HG02588 (cell line): ENCODE results near the gene C13orf46.

Experiments used
- ATAC-seq: cut with Tn5 transposase; IDR thresholded peaks from one replicate; pipeline ENCODE4 v1.9.1; 2021; ENCODE audit warnings: mild to moderate bottlenecking, moderate library complexity; ENCODE audit not compliant: unreplicated experiment

The C13orf46 gene

DNA sequence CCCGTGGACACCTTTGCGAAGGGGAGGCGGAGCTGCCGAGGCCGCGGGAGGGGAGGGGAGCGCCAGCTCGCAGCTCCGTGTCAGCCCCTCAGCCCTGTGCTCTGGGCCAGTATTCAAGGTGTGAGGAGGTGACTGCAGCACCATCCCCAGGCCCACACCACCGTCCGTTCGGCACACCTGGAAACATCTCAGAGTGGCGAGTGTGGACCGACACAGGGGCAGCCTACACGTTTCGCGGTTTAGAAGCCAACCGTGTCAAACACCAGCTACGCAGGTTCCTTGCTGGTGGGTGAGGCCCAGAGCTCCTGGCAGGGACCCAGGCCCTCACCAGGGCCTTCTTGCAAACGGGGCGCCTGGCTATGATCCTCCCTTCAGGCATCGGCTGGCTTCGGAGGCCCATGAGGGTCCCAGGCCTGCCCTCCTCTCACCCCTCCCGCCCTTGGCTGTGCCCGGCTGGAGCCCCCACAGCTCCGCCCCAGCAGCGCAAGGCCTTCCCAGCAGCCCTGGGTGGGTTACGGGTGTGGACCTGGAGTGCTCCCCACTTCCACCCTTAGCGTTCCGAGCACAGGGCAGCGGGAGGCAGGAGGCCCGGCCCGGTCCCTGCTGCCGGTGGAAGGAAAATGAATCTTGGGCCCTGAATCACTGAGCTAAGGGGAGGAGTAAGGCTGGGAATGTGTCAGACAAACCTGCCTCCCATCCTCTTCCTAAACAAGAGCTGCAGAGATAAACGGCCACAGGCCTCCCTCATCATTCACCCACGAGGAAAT lies 1.2 kb downstream of the C13orf46 start:
- ATAC-seq: no peak

DNA sequence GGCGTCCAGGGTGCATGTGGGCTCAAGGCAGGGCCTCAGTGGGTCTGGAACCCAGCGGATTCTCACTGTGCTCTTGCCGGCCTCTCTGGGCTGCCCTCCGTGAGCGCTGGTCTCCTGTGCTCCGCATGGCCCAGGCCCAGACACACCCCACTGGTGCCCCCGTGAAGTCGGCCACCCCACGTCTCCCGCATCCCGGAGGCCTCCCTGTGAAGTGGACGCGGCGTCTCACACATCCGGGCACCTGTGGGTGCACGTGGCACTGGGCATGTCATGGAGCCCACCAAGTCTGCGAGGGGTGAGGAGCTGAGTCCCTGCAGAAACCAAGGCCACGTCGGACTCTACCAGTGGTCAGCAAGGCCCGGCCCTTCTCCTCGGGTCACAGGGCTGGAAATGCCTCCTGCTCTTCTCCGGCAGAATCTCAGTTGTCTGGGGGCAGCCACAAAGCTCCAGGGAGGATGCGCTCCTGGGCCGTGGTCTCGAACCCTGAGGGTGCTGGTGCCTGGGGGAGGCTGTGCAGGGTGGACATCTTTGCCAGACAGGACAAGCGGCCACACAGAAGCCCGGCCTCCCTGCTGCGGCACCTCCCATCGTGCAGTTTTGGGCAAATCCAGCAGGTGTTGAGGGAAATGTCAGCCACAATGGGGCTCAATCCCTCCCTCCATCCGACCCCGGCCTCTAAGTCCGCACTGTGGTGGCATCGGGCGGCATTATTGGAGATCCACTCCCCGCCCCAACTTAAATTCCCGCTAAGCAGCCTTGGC lies 2.2 kb downstream of the C13orf46 start:
- ATAC-seq: no peak

DNA sequence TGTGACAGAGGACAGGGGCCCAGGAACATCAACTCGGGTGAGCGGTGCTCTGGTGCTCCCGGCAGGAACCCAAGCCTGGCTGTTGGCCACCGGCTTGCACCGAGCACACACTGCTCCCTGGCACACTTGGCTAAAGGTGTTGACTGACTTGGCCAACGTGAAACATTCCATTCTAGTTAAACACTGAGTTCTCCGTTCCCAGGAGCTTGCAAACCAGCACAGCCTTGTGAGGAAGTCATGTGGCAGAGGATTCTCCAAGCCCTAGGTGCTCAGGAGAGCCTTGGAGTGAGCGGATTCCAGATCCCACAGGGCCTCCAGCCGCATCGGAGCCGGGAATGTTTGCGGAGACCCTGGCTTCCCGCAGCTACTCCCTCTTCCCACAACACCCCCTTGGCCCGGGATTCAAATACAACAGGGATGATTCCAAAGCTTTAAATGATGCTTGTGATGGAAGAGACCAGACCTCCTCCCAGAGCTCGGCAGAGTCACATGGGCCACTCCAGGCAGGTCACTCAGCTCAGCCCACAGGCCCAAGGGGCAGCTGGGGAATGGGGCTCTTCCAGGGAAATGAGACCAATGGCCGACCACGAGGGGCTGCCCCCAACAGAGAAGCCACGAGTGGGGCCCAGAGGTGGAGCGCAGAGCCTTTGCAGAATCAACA lies 2.9 kb downstream of the C13orf46 start:
- no peak for ATAC-seq

DNA sequence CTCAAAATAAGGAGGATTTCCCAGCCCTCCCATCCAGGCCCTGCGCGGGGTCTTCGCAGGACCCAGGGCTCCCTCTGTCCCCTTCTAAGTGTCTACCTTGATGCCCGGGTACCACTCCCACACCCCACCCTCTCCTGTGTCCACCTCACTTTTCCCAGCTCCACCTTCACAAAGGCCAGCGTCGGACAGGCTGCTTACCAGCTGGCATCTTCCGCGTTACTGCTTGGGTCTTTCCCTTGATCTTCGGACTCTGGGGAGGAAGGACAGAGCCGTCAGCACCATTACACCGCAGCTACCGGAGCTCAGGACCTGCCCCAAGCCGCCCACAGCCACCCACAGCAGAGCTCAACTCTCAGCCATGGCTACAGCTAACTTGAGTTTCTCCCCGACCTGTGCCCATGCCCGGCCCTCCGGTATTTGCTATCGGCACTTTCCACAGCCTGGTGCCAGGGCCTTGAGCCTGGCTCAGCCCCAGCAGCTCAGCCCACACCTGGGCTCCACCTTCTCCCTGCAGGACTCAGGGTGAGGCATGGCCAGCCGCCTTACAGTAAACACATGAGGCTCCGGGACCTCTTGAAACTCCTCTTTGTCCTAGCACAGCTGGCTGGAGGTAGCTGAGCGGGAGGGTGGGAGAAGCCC lies 3.8 kb downstream of the C13orf46 start:
- no peak for ATAC-seq

DNA sequence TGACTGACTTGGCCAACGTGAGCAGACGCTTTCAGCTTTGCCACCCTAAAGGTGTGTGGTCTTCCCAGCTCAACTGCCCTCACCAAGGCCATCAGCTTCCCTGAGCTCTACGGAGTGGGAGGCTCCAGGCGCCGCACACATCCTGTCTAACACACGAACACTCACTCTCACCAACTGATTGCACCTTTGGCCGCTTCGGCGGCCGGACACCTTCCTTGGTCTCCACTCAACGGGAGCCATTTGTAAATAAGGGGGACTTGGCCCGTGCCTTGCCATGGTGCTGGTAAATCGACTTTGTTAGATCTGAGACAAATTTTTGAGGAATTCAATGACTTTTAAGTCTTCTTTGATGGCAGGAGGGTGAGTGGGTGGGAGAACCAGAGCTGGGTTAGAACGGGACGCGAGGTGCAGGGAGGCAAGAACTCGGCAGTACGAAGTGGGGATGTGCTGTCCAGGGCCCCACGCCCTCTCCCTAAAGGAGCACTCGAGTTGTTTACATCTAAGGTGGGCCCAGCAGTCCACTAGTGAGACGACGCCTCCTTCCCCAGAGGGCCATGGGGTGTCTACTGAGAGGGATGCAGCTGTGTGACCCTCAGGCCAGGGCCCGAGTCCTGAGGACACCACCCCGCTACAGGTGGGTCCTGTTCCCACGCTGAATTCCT lies 4.4 kb downstream of the C13orf46 start:
- no peak for ATAC-seq

DNA sequence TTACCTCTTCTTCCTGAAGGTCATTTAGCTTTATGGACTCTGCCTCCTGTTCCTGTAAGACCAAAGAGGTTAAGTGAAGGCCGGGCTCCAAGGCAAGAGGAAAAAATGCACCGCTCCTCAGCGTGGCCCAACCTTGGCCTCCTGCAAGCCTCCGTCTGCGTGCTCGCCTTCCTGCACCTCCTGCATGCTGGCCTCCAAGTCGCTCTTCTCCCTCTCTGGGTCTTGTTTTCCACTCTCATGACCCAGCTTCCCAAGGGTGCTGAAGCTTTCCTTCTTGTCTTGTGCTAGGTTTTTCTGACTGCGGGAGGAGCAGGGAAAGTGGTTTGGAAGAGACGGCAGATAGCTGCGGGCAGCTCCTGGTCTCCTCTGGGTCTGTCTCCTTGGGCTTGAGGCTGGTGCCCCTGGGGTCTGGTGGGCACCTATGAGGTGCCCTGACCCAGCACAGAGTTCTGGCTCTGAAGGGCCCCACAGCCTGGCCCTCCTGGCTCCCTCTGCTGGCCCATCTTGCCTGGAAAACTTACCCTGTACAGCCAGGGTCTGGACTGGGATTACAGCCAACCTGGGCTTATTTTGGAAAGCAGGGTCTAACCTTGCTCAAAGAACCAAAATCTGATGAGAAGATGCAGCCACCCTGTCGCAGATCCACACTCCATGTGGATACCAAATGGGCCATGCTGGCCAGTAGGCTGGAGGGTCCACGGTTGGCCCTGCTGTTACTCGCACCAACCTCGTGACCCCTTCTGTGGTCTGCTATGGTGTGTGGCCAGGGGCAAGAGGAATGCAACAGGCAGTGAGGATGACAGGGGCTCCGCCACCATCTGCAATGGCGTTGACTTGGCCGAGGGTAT lies 5.2 kb downstream of the C13orf46 start:
- no peak for ATAC-seq

DNA sequence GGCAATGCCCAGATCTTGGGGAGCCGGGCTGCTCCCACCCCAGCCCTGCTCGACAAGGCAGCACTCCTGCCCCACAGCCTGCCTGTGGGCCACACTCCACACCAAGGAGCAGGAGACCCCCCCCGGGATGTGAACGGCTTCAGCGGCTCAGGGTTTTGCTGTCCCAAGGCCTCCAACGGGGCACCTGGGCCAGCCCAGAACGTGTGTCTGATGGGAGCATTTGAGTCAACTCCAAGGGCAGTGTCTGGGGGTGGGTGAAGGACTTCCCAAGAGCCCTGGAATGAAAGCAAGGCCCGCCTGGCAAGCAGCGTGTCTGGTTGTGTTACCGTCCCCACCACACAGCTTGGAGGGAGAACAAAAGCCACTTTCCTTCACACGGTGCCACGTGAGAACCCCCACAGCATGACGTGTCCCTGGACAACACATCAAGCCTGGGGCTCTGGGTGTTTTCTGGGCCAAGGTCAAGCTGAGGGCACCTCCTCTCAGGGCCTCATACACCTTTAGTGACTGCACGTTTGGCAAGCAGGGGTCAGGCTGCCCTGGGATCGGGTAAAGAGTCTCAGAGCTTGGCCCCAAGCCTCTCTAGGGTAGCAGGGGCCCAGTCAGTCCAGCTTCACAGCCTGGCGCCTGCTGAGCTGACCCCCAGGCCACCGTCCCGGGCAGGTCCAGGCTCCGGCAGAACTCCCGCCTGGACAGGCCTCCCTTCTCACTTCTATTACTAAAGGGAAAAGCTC lies 6.0 kb downstream of the C13orf46 start:
- ATAC-seq: no peak

DNA sequence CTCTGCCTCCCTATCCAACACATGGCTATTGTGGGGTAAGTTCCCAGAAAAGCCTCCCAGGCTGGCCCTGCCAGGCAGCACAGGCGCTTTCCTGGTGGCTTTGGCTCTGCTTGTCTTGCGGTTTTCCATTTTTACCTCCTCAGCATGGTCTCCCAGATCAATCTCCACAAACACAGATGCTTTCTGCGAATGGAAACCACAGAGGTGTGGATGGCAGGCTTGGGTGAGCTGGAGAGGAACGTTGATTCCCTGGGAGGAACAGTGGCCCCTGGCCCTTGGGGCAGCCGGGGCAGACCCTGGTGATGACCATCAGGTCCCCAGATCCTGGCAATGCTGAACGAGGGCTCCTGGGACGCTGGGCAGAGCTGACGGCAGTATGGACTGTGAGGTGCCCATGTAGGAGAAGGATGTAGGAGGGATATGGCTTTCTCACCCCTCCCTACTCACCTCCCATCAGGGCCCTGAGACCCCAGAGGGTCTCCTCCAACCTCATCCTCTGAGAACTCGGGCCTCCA lies 6.6 kb downstream of the C13orf46 start:
- ATAC-seq: no peak

DNA sequence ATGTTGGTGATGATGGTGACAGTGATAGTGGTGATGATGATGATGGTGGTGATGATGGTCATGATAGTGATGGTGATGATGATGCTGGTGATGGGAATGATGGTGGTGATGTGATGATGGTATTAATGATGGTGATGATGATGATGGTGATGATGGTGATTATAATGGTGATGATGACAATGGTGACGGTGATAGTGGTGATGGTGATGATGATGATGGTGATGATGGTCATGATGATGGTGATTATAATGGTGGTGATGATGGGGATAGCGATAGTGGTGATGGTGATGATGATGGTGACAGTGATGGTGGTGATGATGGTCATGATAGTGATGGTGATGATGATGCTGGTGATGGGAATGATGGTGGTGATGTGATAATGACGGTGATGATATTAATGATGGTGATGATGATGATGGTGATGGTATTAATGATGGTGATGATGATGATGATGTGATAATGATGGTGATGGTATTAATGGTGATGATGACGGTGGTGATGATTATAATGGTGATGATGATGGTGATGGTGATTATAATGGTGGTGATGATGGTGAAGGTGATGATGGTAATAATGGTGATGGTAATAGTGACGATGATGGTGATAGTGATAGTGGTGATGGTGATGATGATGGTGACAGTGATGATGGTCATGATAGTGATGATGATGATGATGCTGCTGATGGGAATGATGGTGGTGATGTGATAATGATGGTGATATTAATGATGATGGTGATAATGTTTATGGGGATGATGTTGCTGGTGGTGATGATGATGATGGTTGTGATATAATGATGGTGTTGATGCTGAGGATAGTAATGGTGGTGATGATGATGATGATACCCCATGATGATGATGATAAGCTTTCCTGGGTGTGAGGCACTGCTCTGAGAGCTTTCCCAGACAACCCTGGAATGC lies 7.7 kb downstream of the C13orf46 start:
- no peak for ATAC-seq

DNA sequence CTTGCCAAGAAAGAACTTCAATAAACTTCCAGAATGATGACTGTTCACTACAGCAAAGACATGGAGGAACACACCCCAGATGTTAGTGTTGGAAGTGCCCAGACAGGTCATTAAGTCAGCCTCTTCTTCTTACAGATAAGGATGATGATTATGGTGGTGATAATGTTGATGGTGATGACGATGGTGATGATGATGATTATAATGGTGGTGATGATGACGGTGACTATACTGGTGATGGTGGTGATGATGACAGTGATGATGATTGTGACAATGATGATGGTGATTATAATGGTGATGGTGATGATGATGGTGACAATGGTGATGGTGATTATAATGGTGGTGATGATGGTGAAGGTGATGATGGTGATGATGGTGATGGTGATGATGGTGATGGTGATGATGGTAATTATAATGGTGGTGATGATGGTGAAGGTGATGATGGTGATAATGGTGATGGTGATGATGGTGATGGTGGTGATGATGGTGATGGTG lies 8.4 kb downstream of the C13orf46 start:
- no peak for ATAC-seq

DNA sequence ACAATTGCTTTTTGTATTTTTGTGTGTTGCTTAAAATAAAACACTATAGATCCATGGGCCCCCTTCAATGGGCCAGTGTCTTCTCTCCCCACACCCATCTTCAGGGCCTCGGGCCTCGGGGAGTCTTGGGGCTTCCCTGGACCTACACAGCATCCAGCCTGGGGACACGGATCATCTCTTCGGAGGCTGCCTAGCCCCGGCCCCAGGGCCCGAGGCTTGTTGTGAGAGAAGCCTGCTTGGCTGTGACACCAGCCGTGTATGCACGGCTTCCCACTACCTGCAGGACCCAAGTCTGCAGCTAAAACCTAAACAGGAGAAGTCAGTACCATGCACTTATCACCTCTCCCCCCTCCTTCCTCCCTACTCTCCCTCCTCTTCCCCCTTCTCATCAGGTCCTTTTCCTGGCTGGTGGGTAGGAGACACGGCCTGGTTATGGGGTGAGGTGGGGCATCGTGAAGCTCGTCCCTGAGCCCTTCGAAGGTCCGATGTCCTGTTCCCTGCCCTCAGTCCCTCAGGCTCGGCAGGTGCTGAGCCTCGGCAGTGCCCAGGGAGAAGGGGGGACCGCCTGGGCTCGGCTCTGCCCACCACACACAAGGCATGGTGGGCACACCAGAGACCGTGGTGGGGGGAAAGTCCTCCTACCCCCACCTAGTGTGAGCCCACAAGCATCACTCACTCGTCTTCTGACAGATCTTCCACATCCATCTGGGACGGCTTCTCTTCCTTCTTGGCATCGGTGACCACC lies 9.5 kb downstream of the C13orf46 start:
- no peak for ATAC-seq

DNA sequence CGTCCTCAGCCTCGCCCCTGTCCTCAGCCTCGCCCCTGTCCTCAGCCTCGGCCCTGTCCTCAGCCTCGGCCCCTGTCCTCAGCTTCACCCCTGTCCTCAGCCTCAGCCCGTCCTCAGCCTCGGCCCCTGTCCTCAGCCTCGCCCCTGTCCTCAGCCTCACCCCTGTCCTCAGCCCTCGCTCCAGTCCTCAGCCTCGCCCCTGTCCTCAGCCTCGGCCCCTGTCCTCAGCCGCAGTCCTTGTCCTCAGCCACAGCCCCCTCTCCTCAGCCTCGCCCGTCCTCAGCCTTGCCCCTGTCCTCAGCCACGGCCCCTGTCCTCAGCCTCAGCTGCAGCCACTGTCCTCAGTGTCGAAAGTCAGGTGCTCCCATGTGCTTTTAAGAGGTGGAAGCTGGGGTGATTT lies 10.5 kb downstream of the C13orf46 start:
- ATAC-seq: no peak

DNA sequence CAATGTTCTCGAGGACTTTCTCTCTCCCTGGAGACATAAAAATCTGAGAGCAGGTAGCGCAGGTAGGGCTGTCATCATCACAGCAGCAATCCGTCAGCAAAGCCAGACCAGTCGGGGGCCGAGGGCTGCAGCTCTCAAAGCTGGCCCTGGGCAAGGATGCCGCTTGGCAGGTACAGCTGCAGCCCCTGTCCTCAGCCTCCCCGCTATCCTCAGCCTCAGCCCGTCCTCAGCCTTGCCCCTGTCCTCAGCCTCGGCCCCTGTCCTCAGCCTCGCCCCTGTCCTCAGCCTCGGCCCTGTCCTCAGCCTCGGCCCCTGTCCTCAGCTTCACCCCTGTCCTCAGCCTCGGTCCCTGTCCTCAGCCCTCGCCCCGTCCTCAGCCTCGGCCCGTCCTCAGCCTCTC lies 10.9 kb downstream of the C13orf46 start:
- no peak for ATAC-seq

DNA sequence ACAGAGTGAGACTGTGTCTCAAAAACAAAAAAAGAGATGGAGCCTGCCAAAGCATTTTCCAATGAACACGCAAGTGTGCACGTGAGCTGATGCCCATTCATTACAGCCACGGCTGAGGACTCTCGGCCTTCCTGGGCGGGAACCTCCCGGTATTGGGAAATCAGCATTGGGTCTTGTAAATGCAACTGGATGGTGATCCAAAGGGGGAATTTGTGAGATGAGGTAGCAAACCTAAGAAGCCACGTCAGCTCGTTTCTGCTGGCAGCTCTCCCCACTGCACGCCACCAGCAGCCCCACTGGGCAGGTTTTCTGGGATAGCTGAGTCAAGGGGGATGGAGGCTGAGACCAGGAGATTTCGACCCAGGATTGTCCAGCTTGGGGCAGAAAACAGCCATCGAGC lies 11.5 kb downstream of the C13orf46 start:
- no peak for ATAC-seq

DNA sequence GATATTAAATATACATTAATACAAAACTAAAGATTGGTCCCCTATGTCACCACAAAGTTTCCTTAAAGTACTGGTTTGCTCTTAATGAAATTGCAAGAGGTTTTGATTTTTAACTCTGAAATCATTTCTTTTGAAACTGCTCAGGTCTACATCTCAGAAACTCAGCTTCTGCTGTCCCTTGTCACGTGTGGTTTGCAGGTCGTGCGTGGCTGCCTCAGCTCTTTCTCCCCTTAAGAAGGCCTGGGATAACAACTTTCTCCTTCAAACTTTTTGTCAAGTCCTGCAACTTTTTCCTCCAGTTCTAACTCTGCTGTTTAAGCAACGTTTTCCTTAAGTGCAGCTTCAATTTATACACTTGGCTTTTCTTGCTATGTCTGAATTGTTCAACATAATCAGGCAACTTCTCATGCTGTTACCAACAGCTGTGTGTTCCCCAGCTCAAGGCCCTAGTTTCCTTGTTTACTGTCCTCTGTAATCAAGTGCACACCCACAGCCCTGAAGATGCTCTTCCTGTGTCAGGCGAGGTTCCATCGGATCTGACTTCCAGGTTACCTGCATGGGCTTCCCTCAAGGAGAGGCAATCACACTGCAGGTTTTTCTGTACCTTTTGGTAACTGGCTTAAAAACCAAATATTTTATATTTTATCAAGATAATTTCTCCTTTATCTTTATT lies 13.5 kb downstream of the C13orf46 start:
- ATAC-seq: no peak

DNA sequence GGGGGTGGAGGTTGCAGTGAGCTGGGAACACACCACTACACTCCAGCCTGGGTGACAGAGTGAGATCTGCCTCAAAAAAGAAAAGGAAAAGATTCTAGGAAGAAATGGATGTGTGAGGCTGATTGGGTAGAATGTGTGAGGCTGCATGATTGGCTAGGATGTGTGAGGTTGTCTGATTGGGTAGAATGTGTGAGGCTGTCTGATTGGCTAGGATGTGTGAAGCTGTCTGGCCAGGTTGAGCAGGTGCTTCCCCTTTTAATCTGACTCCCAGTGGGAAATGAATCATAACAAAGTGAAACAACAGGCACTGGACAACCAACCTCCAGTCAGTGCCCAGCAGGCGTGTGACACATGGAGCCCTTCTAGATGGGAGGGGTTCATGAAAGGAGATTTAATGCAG lies 14.7 kb downstream of the C13orf46 start:
- no peak for ATAC-seq

DNA sequence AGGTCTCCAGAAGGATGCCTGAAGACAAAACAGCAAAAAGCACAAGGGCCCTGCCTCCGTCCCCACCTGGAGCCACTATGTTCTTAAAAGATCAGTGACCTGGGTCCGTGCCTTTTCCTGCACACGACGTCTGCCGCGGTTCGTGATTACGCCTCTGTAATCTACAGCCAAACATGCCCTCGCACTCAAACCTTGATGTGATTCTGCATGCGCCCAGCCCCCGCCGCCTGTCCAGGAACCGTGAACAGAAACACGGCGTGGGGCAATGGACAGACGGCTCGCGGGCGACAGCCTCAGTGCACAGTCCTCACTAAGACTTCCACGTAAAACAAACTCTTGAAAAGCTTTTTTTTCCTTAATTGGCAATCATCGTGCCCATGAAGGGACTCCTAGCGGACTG lies 15.5 kb downstream of the C13orf46 start:
- no peak for ATAC-seq
